ENCODE results near the gene PDE4D. TPM values are rescaled to one million over a fixed set of nuclear protein-coding genes. Genes with fewer than 3 reads are reported as not detected.

PDE4D gene
- total and polyA plus RNA-seq, 11 donors = 5.2 to 68.3 (median 42.1) TPM

DNA sequence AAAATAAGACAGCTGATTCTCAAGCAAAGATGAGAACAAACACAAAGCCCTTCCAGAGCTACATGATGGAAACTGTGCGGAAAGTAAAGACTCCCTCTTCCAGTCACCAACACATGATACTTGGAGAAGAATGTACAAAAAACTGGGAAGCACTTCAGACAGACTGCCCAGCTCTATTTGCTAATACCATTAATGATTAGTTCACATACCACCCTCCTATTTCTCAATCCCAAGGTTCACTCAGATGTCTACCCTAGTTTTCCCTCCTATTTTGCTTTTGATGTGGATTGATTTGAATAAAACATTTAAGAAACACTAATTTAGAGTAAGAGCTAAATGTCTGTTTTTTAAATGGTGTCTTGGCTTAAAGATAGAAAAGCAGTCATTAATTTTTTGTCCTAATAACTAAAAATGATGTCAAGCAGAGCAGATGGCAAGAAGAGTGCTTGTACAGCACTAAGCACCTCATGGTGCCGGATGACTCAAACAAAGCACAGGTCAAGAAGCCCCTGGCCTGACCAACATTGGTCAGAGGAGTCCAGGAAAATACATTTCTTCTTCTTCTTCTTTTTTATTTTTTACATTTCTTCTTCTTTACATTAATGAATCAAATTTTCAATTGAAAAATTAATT lies 639.4 kb downstream of the PDE4D start:
- no peak for ATAC-seq
- Histone ChIP-seq H3K27ac (peak overlapping the region in 1 of 12 donors; percentile 56), H3K36me3 (no peaks in the 10 kb centered on the region), H3K27me3 (no peaks in the 10 kb centered on the region), H3K9me3 (peaks cover 0 to 9% (median 0%) of the 10 kb centered on the region in 12 donors), H3K4me1 (peaks cover 0 to 36% (median 10%) of the 10 kb centered on the region in 12 donors), H3K4me3 (no peak overlapping the region)
- TF ChIP-seq POLR2A (IDR thresholded peaks at IDR 0.05) = no peak
- TF ChIP-seq, protein P1, sequence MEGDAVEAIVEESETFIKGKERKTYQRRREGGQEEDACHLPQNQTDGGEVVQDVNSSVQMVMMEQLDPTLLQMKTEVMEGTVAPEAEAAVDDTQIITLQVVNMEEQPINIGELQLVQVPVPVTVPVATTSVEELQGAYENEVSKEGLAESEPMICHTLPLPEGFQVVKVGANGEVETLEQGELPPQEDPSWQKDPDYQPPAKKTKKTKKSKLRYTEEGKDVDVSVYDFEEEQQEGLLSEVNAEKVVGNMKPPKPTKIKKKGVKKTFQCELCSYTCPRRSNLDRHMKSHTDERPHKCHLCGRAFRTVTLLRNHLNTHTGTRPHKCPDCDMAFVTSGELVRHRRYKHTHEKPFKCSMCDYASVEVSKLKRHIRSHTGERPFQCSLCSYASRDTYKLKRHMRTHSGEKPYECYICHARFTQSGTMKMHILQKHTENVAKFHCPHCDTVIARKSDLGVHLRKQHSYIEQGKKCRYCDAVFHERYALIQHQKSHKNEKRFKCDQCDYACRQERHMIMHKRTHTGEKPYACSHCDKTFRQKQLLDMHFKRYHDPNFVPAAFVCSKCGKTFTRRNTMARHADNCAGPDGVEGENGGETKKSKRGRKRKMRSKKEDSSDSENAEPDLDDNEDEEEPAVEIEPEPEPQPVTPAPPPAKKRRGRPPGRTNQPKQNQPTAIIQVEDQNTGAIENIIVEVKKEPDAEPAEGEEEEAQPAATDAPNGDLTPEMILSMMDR (IDR thresholded peaks at IDR 0.05) = no peak
- intact Hi-C loops (cut with DNase I) = no loop called here
- DNase-seq = no peak
- 97 to 100% (median 99%) methylated on average over 2 of the region's 2 CpGs for WGBS, 4 donors

DNA sequence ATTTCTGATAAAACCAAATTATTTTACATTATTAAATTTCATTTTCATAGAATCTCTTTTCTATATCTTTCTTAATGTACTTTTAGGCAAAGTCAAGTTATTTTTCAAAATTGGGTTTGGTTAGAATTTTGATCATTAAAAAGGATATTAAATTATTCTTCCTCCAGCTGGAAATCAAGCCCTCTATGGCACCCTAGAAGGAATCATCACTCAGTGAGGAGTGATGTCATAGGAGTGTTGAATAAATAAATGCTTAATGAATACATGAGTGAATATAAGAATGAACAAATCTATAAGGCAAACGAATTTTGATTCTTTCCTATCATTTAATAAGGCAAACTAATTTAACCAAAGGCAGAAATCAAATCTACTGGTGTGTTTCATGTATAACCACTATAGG lies 639.9 kb downstream of the PDE4D start:
- TF ChIP-seq POLR2A (IDR thresholded peaks at IDR 0.05) = no peak
- TF ChIP-seq, protein P1 (IDR thresholded peaks at IDR 0.05) = no peak
- Histone ChIP-seq H3K27me3 (no peaks in the 10 kb centered on the region), H3K27ac (peak overlapping the region in 1 of 12 donors; percentile 56), H3K4me1 (peaks cover 0 to 35% (median 12%) of the 10 kb centered on the region in 12 donors), H3K36me3 (no peaks in the 10 kb centered on the region), H3K4me3 (no peak overlapping the region), H3K9me3 (peaks cover 0 to 9% (median 0%) of the 10 kb centered on the region in 12 donors)
- ATAC-seq = no peak
- WGBS, 4 donors = 78 to 85% (median 81%) methylated on average over 1 of the region's 1 CpG
- DNase-seq = no peak
- intact Hi-C loops (cut with DNase I) = no loop called here

DNA sequence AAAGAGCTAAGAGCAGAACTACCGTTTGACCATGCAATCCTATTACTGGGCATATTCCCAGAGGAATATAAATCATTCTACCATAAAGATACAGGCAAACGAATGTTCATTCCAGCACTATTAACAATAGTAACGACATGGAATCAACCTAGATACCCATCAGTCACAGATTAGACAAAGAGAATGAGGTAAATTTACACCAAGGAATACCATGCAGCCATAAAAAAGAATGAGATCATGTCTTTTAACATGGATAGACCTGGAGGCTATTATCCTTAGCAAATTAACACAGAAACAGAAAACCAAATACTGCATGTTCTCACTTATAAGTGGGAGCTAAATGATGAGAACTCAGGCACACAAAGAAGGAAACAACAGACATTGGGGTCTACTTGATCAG lies 641.9 kb downstream of the PDE4D start:
- Histone ChIP-seq H3K27ac (peak overlapping the region in 1 of 12 donors; percentile 28), H3K27me3 (no peaks in the 10 kb centered on the region), H3K4me3 (no peak overlapping the region), H3K9me3 (peaks cover 0 to 9% (median 0%) of the 10 kb centered on the region in 12 donors), H3K36me3 (no peaks in the 10 kb centered on the region), H3K4me1 (peaks cover 0 to 19% (median 8%) of the 10 kb centered on the region in 12 donors)
- intact Hi-C loops (cut with DNase I) = no loop called here
- 78 to 80% (median 79%) methylated on average over 3 of the region's 3 CpGs for WGBS, 4 donors
- ATAC-seq (no peak), DNase-seq (no peak)
- no peak for TF ChIP-seq POLR2A (IDR thresholded peaks at IDR 0.05)
- TF ChIP-seq, protein P1 (IDR thresholded peaks at IDR 0.05) = no peak

DNA sequence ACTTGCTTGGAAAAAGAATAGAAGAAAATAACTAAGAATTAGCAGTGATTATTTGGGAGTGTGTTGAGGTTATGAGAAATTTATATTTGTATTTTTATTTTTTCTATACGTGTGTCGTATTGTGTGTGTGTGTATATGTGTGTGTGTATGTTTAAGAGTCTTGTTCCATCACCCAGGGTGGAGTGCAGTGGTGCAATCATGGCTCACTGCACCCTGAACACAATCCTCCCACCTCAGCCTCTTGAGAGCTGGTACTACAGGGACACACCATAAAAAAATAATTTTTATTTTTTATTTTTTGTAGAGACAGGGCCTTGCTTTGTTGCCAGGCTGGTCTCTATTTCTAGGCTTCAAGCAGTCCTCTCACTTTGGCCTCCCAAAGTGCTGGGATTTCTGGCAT lies 643.8 kb downstream of the PDE4D start:
- H3K4me1 ChIP-seq = peaks cover 0 to 29% (median 12%) of the 10 kb centered on the region in 12 donors
- intact Hi-C loops (cut with DNase I) = no loop called here
- H3K27me3 ChIP-seq = no peaks in the 10 kb centered on the region
- no peak overlapping the region for H3K4me3 ChIP-seq
- DNase-seq (no peak), ATAC-seq (no peak)
- H3K9me3 ChIP-seq = peaks cover 0 to 9% (median 0%) of the 10 kb centered on the region in 12 donors
- H3K36me3 ChIP-seq = no peaks in the 10 kb centered on the region
- TF ChIP-seq POLR2A (IDR thresholded peaks at IDR 0.05) = no peak
- TF ChIP-seq, protein P1 (IDR thresholded peaks at IDR 0.05) = no peak
- 88 to 95% (median 92%) methylated on average over 2 of the region's 2 CpGs for WGBS, 4 donors
- H3K27ac ChIP-seq = peak overlapping the region in 1 of 12 donors; percentile 37

All from heart left ventricle (tissue), 16 donors.